ENCODE measurements around the gene UBE3C.

DNA sequence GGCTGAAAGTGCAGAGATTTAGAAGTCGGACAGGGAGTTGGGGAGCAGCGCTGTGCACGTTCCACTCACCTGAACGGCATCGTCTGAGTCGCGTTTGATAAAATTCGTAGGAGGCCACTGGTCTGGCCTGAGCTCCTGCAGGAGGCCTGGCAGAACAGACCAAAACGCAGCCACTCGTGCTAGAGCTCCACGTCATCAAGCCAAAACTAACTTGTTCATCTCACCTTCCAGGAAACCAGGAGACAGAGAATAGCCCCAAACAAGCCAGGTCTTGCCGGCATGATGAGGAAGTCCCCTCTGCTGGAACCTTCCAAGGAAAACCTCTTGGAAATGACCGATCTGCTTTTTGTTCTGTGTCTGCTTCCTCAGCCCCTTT, 154.7 kb downstream of the UBE3C start:
- TF ChIP-seq TEAD4 (IDR thresholded peaks at IDR 0.05) (no peak), CEBPB (IDR thresholded peaks at IDR 0.05) (no peak), RAD21 (IDR thresholded peaks at IDR 0.05; ENCODE audit: low read depth) (no peak), FOXM1 (IDR thresholded peaks at IDR 0.05; ENCODE audit: borderline replicate concordance, low read depth) (no peak), EGR1 (IDR thresholded peaks at IDR 0.05) (no peak), CREB1 (IDR thresholded peaks at IDR 0.05; ENCODE audit: low read depth) (no peak), TCF12 (IDR thresholded peaks at IDR 0.05; ENCODE audit: low read depth) (no peak), ZBTB7A (IDR thresholded peaks at IDR 0.05; ENCODE audit: low read depth) (no peak), NFIC (IDR thresholded peaks at IDR 0.05) (no peak)
- TF ChIP-seq, protein P1, sequence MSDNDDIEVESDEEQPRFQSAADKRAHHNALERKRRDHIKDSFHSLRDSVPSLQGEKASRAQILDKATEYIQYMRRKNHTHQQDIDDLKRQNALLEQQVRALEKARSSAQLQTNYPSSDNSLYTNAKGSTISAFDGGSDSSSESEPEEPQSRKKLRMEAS (IDR thresholded peaks at IDR 0.05) = no peak
- TF ChIP-seq, protein P2, sequence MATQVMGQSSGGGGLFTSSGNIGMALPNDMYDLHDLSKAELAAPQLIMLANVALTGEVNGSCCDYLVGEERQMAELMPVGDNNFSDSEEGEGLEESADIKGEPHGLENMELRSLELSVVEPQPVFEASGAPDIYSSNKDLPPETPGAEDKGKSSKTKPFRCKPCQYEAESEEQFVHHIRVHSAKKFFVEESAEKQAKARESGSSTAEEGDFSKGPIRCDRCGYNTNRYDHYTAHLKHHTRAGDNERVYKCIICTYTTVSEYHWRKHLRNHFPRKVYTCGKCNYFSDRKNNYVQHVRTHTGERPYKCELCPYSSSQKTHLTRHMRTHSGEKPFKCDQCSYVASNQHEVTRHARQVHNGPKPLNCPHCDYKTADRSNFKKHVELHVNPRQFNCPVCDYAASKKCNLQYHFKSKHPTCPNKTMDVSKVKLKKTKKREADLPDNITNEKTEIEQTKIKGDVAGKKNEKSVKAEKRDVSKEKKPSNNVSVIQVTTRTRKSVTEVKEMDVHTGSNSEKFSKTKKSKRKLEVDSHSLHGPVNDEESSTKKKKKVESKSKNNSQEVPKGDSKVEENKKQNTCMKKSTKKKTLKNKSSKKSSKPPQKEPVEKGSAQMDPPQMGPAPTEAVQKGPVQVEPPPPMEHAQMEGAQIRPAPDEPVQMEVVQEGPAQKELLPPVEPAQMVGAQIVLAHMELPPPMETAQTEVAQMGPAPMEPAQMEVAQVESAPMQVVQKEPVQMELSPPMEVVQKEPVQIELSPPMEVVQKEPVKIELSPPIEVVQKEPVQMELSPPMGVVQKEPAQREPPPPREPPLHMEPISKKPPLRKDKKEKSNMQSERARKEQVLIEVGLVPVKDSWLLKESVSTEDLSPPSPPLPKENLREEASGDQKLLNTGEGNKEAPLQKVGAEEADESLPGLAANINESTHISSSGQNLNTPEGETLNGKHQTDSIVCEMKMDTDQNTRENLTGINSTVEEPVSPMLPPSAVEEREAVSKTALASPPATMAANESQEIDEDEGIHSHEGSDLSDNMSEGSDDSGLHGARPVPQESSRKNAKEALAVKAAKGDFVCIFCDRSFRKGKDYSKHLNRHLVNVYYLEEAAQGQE (IDR thresholded peaks at IDR 0.05; ENCODE audit: low read depth) = no peak

Measured in Ishikawa (cell line).